ENCODE data around the gene LAMA3. TPM values are rescaled to one million over a fixed set of nuclear protein-coding genes. Genes with fewer than 3 reads are reported as not detected.

The LAMA3 gene
- total RNA-seq, 1 donor from 2014 or later = 0.47 TPM

DNA sequence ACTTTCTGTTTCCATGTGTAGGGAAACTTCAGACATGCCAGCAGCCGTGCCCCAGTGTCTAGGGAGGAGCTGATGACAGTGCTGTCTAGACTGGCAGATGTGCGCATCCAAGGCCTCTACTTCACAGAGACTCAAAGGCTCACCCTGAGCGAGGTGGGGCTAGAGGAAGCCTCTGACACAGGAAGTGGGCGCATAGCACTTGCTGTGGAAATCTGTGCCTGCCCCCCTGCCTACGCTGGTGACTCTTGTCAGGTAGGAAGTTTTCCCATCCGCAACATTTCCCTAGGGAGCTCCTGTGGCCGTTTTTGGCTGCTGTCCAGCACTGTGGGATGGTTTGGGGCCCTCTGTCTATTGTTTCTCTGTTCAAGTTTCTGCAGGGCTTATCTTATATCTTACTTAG is 182.2 kb downstream of the LAMA3 start:
- TF ChIP-seq EZH2phosphoT487 (IDR thresholded peaks at IDR 0.05) (no peak), EZH2 (IDR thresholded peaks at IDR 0.05) (no peak)
- TF ChIP-seq, protein P1, sequence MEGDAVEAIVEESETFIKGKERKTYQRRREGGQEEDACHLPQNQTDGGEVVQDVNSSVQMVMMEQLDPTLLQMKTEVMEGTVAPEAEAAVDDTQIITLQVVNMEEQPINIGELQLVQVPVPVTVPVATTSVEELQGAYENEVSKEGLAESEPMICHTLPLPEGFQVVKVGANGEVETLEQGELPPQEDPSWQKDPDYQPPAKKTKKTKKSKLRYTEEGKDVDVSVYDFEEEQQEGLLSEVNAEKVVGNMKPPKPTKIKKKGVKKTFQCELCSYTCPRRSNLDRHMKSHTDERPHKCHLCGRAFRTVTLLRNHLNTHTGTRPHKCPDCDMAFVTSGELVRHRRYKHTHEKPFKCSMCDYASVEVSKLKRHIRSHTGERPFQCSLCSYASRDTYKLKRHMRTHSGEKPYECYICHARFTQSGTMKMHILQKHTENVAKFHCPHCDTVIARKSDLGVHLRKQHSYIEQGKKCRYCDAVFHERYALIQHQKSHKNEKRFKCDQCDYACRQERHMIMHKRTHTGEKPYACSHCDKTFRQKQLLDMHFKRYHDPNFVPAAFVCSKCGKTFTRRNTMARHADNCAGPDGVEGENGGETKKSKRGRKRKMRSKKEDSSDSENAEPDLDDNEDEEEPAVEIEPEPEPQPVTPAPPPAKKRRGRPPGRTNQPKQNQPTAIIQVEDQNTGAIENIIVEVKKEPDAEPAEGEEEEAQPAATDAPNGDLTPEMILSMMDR (IDR thresholded peaks at IDR 0.05) = no peak
- no peak overlapping the region for H3K27ac ChIP-seq
- no peaks in the 10 kb centered on the region for H3K27me3 ChIP-seq
- no peaks in the 10 kb centered on the region for H4K20me1 ChIP-seq (ENCODE audit: low read depth)
- H3K4me1 ChIP-seq = no peaks in the 10 kb centered on the region
- H3K9me3 Mint-ChIP-seq = no peaks in the 10 kb centered on the region
- H2AFZ ChIP-seq (replicated peaks) = no peak overlapping the region
- no peaks in the 10 kb centered on the region for H3K79me2 ChIP-seq (ENCODE audit: low read depth)
- no peaks in the 10 kb centered on the region for H3K36me3 ChIP-seq
- H3K4me1 Mint-ChIP-seq = no peaks in the 10 kb centered on the region
- no peaks in the 10 kb centered on the region for H3K9me3 ChIP-seq (ENCODE audit: low read depth)
- no peak overlapping the region for H3K4me2 ChIP-seq
- peaks cover 3% of the 10 kb centered on the region for H3K27me3 Mint-ChIP-seq (ENCODE audit: insufficient read depth, low read depth)
- no peak overlapping the region for H3K4me3 Mint-ChIP-seq
- no peaks in the 10 kb centered on the region for H3K36me3 Mint-ChIP-seq
- no peak overlapping the region for H3K4me3 ChIP-seq
- H3K27ac Mint-ChIP-seq = no peak overlapping the region
- H3K9ac ChIP-seq = no peak overlapping the region
- no peaks in the 10 kb centered on the region for H3F3A ChIP-seq (ENCODE audit: low read depth)
- peak; percentile 13 for DNase-seq (ENCODE audit: low spot score)

- no peak for TF ChIP-seq EZH2 (IDR thresholded peaks at IDR 0.05)
- TF ChIP-seq EZH2phosphoT487 (IDR thresholded peaks at IDR 0.05) = no peak
- TF ChIP-seq, protein P1 (IDR thresholded peaks at IDR 0.05) = no peak
Measured at GRCh38 chr18:23872701-23873550, 183.7 kb downstream of the LAMA3 start.

DNA sequence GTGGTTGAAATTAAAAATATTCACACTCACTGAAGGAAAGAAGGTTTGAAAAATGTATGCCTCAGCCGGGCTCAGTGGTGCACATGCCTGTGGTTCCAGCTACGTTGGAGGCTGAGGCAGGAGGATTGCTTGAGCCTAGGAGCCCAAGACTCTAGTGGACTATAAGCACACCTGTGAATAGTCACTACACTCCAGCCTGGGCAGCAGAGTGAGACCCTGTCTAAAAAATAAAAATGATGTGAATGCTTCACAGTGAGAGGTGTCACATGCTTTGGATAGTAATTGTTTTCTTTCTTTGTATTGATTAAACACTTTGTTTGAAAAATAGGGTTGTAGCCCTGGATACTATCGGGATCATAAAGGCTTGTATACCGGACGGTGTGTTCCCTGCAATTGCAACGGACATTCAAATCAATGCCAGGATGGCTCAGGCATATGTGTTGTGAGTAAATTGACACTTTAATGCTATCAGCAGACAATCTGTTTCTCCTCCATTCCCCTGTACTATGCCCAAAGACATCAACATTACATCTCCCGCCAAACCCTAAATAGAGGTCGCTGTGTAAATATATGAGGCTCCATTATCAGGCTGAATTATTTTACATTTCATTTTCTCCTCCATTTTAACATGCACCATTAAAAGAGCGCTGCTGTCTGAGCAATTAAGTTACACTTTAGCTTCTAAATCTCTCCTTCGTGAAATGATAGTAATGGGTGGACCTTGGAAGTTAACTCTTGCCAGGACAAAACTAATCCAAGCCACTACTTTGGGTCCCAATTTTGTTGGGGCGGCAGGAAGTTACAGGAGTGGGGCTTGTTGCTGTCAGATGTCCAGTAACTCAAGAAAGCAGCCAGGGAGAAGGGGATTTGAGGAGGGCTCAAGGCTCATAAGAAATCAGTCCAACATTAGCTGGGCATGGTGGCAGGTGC is 187.0 kb downstream of the LAMA3 start:
- no peak overlapping the region for H3K4me2 ChIP-seq
- peaks cover 6% of the 10 kb centered on the region for H3K27me3 Mint-ChIP-seq (ENCODE audit: insufficient read depth, low read depth)
- H3F3A ChIP-seq (ENCODE audit: low read depth) = no peaks in the 10 kb centered on the region
- no peak overlapping the region for H3K9ac ChIP-seq
- no peak overlapping the region for H3K4me3 Mint-ChIP-seq
- TF ChIP-seq, protein P1 (IDR thresholded peaks at IDR 0.05) = no peak
- TF ChIP-seq EZH2 (IDR thresholded peaks at IDR 0.05) (no peak), EZH2phosphoT487 (IDR thresholded peaks at IDR 0.05) (no peak)
- H3K4me1 ChIP-seq = no peaks in the 10 kb centered on the region
- no peaks in the 10 kb centered on the region for H4K20me1 ChIP-seq (ENCODE audit: low read depth)
- H3K4me3 ChIP-seq = no peak overlapping the region
- no peak overlapping the region for H3K27ac Mint-ChIP-seq
- H3K4me1 Mint-ChIP-seq = no peaks in the 10 kb centered on the region
- H3K9me3 ChIP-seq (ENCODE audit: low read depth) = no peaks in the 10 kb centered on the region
- no peak overlapping the region for H3K27ac ChIP-seq
- H3K36me3 ChIP-seq = no peaks in the 10 kb centered on the region
- H3K36me3 Mint-ChIP-seq = no peaks in the 10 kb centered on the region
- H3K27me3 ChIP-seq = no peaks in the 10 kb centered on the region
- no peaks in the 10 kb centered on the region for H3K79me2 ChIP-seq (ENCODE audit: low read depth)
- no peaks in the 10 kb centered on the region for H3K9me3 Mint-ChIP-seq
- no peak for DNase-seq (ENCODE audit: low spot score)
- no peak overlapping the region for H2AFZ ChIP-seq (replicated peaks)

More at GRCh38 chr18:23872701-23873550, 183.7 kb downstream of the LAMA3 start:
- Histone ChIP-seq H3K36me3 (no peaks in the 10 kb centered on the region), H3K9ac (no peak overlapping the region), H3K4me2 (no peak overlapping the region), H3F3A (ENCODE audit: low read depth) (no peaks in the 10 kb centered on the region), H3K4me3 (no peak overlapping the region), H3K4me1 (no peaks in the 10 kb centered on the region), H3K79me2 (ENCODE audit: low read depth) (no peaks in the 10 kb centered on the region), H4K20me1 (ENCODE audit: low read depth) (no peaks in the 10 kb centered on the region), H3K27ac (no peak overlapping the region), H2AFZ (replicated peaks) (no peak overlapping the region), H3K9me3 (ENCODE audit: low read depth) (no peaks in the 10 kb centered on the region), H3K27me3 (no peaks in the 10 kb centered on the region)
- Mint-ChIP-seq H3K27ac (no peak overlapping the region), H3K9me3 (no peaks in the 10 kb centered on the region), H3K36me3 (no peaks in the 10 kb centered on the region), H3K27me3 (ENCODE audit: insufficient read depth, low read depth) (peaks cover 3% of the 10 kb centered on the region), H3K4me3 (no peak overlapping the region), H3K4me1 (no peaks in the 10 kb centered on the region)
- DNase-seq (ENCODE audit: low spot score) = no peak

Measured in neural progenitor cell (in vitro differentiated cells).